RWPE1 (cell line): ENCODE measurements around the gene CDC26.

Experiments used
- CTCF ChIA-PET: fragments of 350-600 bp; sonication (Branson Sonifier 250); formaldehyde crosslinking; extraction: SDS; loops from one replicate; lab custom pipeline; 2021; lab: Yijun Ruan, JAX
- POLR2A ChIA-PET: fragments of 400-600 bp; formaldehyde crosslinking; extraction: SDS; loops from one replicate; lab custom pipeline; 2020; ENCODE audit warnings: antibody characterized with exemption; ENCODE audit not compliant: low non-redundant PET; lab: Yijun Ruan, JAX
- DNase-seq: peaks from one replicate; pipeline ENCODE4 v3.0.0; 2012; ENCODE audit warnings: low spot score
- H3K27ac ChIP-seq: fragments of 450-650 bp; 2 replicates; pipeline ENCODE4 v1.5.1; 2017
- CTCF ChIP-seq: fragments of 450-650 bp; conservative IDR thresholded peaks from 2 replicates; pipeline ENCODE4 v1.5.1; 2017; ENCODE audit warnings: low read depth, mild to moderate bottlenecking

Gene CDC26

GRCh38 chr9:113275157-113276131, at the start of gene CDC26, which contains the start of gene PRPF4:
Gene CDC26 (minus strand): TSS chr9:113275572. CDS start chr9:113272507, 3,065 bp downstream.
Gene PRPF4 (plus strand): TSS chr9:113275658. CDS start chr9:113275744, 86 bp downstream.
- ChIA-PET POLR2A (interaction anchor here (0.7 to 1.2 kb wide), 6 partner anchors 20 to 383 kb away, joined by 3 to 6 read pairs (median 4); partner anchors contain the start of genes C9orf43, FKBP15, POLE3 and SLC31A1), CTCF (interaction anchor here (0.5 to 2.0 kb wide), 16 partner anchors 10 to 1010 kb away, joined by 3 to 7 read pairs (median 3); partner anchors contain the start of genes ALAD and SLC31A1)
- peak; percentile 99 for DNase-seq
- H3K27ac ChIP-seq, result peak within 1 kb of the TSS; percentile 84
- TF ChIP-seq CTCF, result no peak

GRCh38 chr9:113322671-113323070, 47.3 kb upstream of the CDC26 start:
- ChIA-PET POLR2A (no interaction called here), CTCF (no interaction called here)
- TF ChIP-seq CTCF, result no peak
- no peak overlapping the region for H3K27ac ChIP-seq
- DNase-seq, result no peak

GRCh38 chr9:113320051-113320450, 44.7 kb upstream of the CDC26 start:
- H3K27ac ChIP-seq, result no peak overlapping the region
- ChIA-PET CTCF (interaction anchor here (1.4 kb wide), 1 partner anchor 337 kb away, joined by 3 read pairs; no protein-coding TSS in a partner anchor), POLR2A (interaction anchor here (1.0 kb wide), 1 partner anchor 20 kb away, joined by 3 read pairs; the partner anchor contains the start of gene WDR31)
- TF ChIP-seq CTCF, result no peak
- DNase-seq, result no peak

- ChIA-PET CTCF (interaction anchor here (0.9 to 1.4 kb wide), 2 partner anchors 9 to 338 kb away, joined by 3 read pairs; no protein-coding TSS in a partner anchor), POLR2A (interaction anchor here (1.0 kb wide), 1 partner anchor 21 kb away, joined by 3 read pairs; the partner anchor contains the start of gene WDR31)
- DNase-seq, result no peak
- no peak for TF ChIP-seq CTCF
- no peak overlapping the region for H3K27ac ChIP-seq
Measured at GRCh38 chr9:113319054-113319453, 43.7 kb upstream of the CDC26 start.

GRCh38 chr9:113317777-113318176, 42.4 kb upstream of the CDC26 start:
- H3K27ac ChIP-seq, result no peak overlapping the region
- ChIA-PET CTCF (interaction anchor here (0.6 kb wide), 1 partner anchor 76 kb away, joined by 3 read pairs; no protein-coding TSS in a partner anchor), POLR2A (no interaction called here)
- no peak for TF ChIP-seq CTCF
- DNase-seq, result no peak

- ChIA-PET POLR2A (no interaction called here), CTCF (interaction anchor here (0.5 kb wide), 1 partner anchor 19 kb away, joined by 4 read pairs; no protein-coding TSS in a partner anchor)
- DNase-seq, result no peak
- no peak overlapping the region for H3K27ac ChIP-seq
- no peak for TF ChIP-seq CTCF
Measured at GRCh38 chr9:113316030-113316429, 40.7 kb upstream of the CDC26 start.
